Neural progenitor cell (in vitro differentiated cells): ENCODE measurements around the gene KIRREL2. TPM values are rescaled to one million over a fixed set of nuclear protein-coding genes. Genes with fewer than 3 reads are reported as not detected.

ENCODE experiments used
- DNase-seq: peaks from one replicate; pipeline ENCODE4 v3.0.0-alpha.2; 2016; ENCODE audit warnings: low spot score
- H2AFZ ChIP-seq: fragments of 200-600 bp; sonication (generic); replicated peaks from 2 replicates; pipeline ENCODE4 v1.6.1; 2016; ENCODE audit warnings: antibody characterized with exemption
- H3F3A ChIP-seq: fragments of 200-600 bp; sonication (generic); 2 replicates; pipeline ENCODE4 v1.6.1; 2016; ENCODE audit warnings: antibody characterized with exemption, low read depth
- H3K27ac ChIP-seq: fragments of 200-600 bp; sonication (generic); 2 replicates; pipeline ENCODE4 v1.5.1; 2016; ENCODE audit warnings: mild to moderate bottlenecking
- H3K27me3 ChIP-seq: fragments of 200-600 bp; sonication (generic); 2 replicates; pipeline ENCODE4 v1.6.1; 2016; ENCODE audit warnings: mild to moderate bottlenecking, moderate library complexity
- H3K36me3 ChIP-seq: fragments of 200-600 bp; sonication (generic); 2 replicates; pipeline ENCODE4 v1.5.1; 2016
- H3K4me1 ChIP-seq: fragments of 200-600 bp; sonication (generic); 2 replicates; pipeline ENCODE4 v1.6.1; 2016; ENCODE audit warnings: mixed run types
- H3K4me2 ChIP-seq: fragments of 200-600 bp; sonication (generic); 2 replicates; pipeline ENCODE4 v1.6.1; 2016
- H3K4me3 ChIP-seq: fragments of 200-600 bp; sonication (generic); 2 replicates; pipeline ENCODE4 v1.5.1; 2016
- H3K79me2 ChIP-seq: fragments of 200-600 bp; sonication (generic); 2 replicates; pipeline ENCODE4 v1.6.1; 2016; ENCODE audit warnings: low read depth
- H3K9ac ChIP-seq: fragments of 200-600 bp; sonication (generic); 2 replicates; pipeline ENCODE4 v1.6.1; 2016
- H3K9me3 ChIP-seq: fragments of 200-600 bp; sonication (generic); 2 replicates; pipeline ENCODE4 v1.5.1; 2016; ENCODE audit warnings: low read depth
- H4K20me1 ChIP-seq: fragments of 200-600 bp; sonication (generic); 2 replicates; pipeline ENCODE4 v1.6.1; 2016; ENCODE audit warnings: low read depth
- H3K27ac Mint-ChIP-seq: 3 replicates; pipeline ENCODE4 v1.8.0; 2021; ENCODE audit warnings: mixed read lengths
- H3K27me3 Mint-ChIP-seq: 2 replicates; pipeline ENCODE4 v1.8.0; 2022; ENCODE audit warnings: low read depth, mild to moderate bottlenecking, inconsistent platforms, moderate library complexity, mixed read lengths; ENCODE audit not compliant: insufficient read depth
- H3K36me3 Mint-ChIP-seq: 3 replicates; pipeline ENCODE4 v1.8.0; 2021; ENCODE audit warnings: mixed read lengths
- H3K4me1 Mint-ChIP-seq: 3 replicates; pipeline ENCODE4 v1.8.0; 2021; ENCODE audit warnings: mixed read lengths
- H3K4me3 Mint-ChIP-seq: 3 replicates; pipeline ENCODE4 v1.8.0; 2021; ENCODE audit warnings: mild to moderate bottlenecking, moderate library complexity, mixed read lengths
- H3K9me3 Mint-ChIP-seq: 3 replicates; pipeline ENCODE4 v1.8.0; 2020; ENCODE audit warnings: mixed read lengths
- EZH2 ChIP-seq: fragments of 200-600 bp; sonication (generic); IDR thresholded peaks from 2 replicates; pipeline ENCODE4 v1.6.1; 2017; ENCODE audit warnings: antibody characterized with exemption, mild to moderate bottlenecking, moderate library complexity
- EZH2phosphoT487 ChIP-seq: fragments of 200-600 bp; sonication (generic); IDR thresholded peaks from 2 replicates; pipeline ENCODE4 v1.6.1; 2017; ENCODE audit warnings: antibody characterized with exemption
- total RNA-seq: library from RNA; depleted of rRNA; stranded (reverse); fragments of >200 nt; gene quantifications from 2 replicates; pipeline ENCODE4 v1.2.3, GENCODE V29; 2015; ENCODE audit warnings: low replicate concordance
- TF ChIP-seq, protein P1 (sequence below): fragments of 200-600 bp; sonication (generic); IDR thresholded peaks from 2 replicates; pipeline ENCODE4 v1.5.1; 2017; ENCODE audit warnings: antibody characterized with exemption, mild to moderate bottlenecking

The KIRREL2 gene
- total RNA-seq, 1 donor from 2014 or later: 2.4 TPM

DNA sequence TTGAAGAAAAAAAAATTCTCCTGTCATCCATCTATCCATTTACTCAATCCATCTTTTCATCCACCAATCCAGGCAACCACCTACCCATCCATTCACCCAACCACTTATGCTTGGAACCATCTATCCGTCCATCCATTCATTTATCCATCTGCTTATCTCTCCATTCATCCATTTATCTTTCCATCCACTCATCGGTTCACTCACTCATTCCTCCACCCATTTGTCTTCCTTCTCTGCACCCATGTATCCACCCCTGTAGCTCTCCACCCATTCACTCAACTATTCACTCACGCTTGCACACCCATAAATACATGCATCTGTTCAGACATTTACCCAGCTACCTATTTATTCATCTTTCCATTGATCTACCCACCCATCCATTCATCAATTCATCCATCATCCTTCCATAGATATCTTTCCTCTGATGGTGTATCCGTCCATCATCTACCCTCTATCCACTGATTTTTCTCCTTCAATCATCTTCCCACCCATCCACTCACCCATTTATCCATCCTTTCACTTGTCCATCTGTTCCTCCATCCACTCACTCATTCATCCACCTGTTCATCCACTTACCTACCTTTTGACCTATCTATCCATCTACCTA, 13.9 kb upstream of the KIRREL2 start:
- no peak overlapping the region for H3K9ac ChIP-seq
- peaks cover 52% of the 10 kb centered on the region for H3K27me3 Mint-ChIP-seq
- no peak overlapping the region for H3K27ac Mint-ChIP-seq

GRCh38 chr19:35843676-35844481, 12.8 kb upstream of the KIRREL2 start:
- Mint-ChIP-seq H3K36me3 (no peaks in the 10 kb centered on the region), H3K27me3 (peaks cover 59% of the 10 kb centered on the region), H3K4me3 (no peak overlapping the region), H3K27ac (no peak overlapping the region), H3K9me3 (peaks cover 7% of the 10 kb centered on the region), H3K4me1 (peaks cover 15% of the 10 kb centered on the region)
- Histone ChIP-seq H3F3A (peaks cover 7% of the 10 kb centered on the region), H4K20me1 (peaks cover 17% of the 10 kb centered on the region), H3K4me3 (no peak overlapping the region), H3K9ac (no peak overlapping the region), H3K9me3 (no peaks in the 10 kb centered on the region), H3K27me3 (peaks cover 100% of the 10 kb centered on the region), H2AFZ (no peak overlapping the region), H3K79me2 (no peaks in the 10 kb centered on the region), H3K27ac (no peak overlapping the region), H3K4me2 (no peak overlapping the region), H3K4me1 (peaks cover 8% of the 10 kb centered on the region), H3K36me3 (no peaks in the 10 kb centered on the region)
- peak; percentile 73 for DNase-seq
- TF ChIP-seq, protein P1, sequence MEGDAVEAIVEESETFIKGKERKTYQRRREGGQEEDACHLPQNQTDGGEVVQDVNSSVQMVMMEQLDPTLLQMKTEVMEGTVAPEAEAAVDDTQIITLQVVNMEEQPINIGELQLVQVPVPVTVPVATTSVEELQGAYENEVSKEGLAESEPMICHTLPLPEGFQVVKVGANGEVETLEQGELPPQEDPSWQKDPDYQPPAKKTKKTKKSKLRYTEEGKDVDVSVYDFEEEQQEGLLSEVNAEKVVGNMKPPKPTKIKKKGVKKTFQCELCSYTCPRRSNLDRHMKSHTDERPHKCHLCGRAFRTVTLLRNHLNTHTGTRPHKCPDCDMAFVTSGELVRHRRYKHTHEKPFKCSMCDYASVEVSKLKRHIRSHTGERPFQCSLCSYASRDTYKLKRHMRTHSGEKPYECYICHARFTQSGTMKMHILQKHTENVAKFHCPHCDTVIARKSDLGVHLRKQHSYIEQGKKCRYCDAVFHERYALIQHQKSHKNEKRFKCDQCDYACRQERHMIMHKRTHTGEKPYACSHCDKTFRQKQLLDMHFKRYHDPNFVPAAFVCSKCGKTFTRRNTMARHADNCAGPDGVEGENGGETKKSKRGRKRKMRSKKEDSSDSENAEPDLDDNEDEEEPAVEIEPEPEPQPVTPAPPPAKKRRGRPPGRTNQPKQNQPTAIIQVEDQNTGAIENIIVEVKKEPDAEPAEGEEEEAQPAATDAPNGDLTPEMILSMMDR: no peak
- TF ChIP-seq EZH2phosphoT487 (no peak), EZH2 (peak; percentile 6)

More for the DNA sequence above, 13.9 kb upstream of the KIRREL2 start:
- Mint-ChIP-seq H3K4me1 (peaks cover 15% of the 10 kb centered on the region), H3K9me3 (peaks cover 8% of the 10 kb centered on the region), H3K36me3 (no peaks in the 10 kb centered on the region), H3K4me3 (peak overlapping the region; percentile 7)
- Histone ChIP-seq H3F3A (peaks cover 7% of the 10 kb centered on the region), H2AFZ (no peak overlapping the region), H3K36me3 (no peaks in the 10 kb centered on the region), H3K27ac (no peak overlapping the region), H4K20me1 (peaks cover 17% of the 10 kb centered on the region), H3K9me3 (no peaks in the 10 kb centered on the region), H3K4me1 (peaks cover 8% of the 10 kb centered on the region), H3K4me3 (no peak overlapping the region), H3K4me2 (no peak overlapping the region), H3K79me2 (no peaks in the 10 kb centered on the region), H3K27me3 (peaks cover 96% of the 10 kb centered on the region)
- no peak for TF ChIP-seq EZH2
- TF ChIP-seq EZH2phosphoT487: no peak
- TF ChIP-seq, protein P1: no peak
- DNase-seq: no peak

DNA sequence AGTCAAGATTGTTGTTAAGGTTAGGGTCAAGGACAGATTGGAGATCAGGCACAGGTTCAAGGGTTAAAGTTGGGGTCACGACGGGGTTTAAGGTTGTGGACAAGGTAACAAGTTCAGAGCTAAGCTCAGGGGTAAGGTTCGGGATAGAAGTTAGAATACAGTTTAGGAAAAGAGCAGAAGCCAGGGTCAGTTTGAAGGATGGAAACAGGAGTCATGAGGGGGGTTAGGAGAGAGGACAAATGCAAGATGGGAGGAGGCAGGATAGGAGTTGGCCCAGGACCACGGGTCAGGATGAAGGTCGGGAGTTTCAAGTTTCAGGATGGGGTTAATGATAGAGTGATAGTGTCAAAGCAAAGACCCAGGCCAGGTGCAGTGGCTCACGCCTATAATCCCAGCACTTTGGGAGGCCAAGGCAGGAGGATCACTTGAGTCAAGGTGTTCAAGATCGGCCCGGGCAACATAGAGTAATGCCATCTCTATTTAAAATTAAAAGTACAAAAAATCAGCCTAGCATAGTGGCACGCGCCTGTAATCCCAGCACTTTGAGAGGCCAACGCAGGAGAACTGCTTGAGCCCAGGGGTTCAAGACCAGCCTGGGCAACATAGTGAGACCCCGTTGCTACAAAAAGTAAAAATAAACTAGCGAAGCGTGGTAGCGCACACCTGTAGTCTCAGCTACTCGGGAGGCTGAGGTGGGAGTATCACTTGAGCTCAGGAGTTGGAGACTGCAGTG, 12.1 kb upstream of the KIRREL2 start:
- no peak overlapping the region for H3K9ac ChIP-seq
- H3F3A ChIP-seq: peaks cover 7% of the 10 kb centered on the region
- Mint-ChIP-seq H3K36me3 (no peaks in the 10 kb centered on the region), H3K4me1 (peaks cover 15% of the 10 kb centered on the region), H3K27ac (no peak overlapping the region), H3K27me3 (peaks cover 61% of the 10 kb centered on the region), H3K4me3 (peak overlapping the region; percentile 75), H3K9me3 (peaks cover 5% of the 10 kb centered on the region)
- H2AFZ ChIP-seq: no peak overlapping the region
- H3K27ac ChIP-seq: no peak overlapping the region
- no peaks in the 10 kb centered on the region for H3K36me3 ChIP-seq
- H3K4me1 ChIP-seq: peaks cover 8% of the 10 kb centered on the region
- no peak for DNase-seq
- no peak overlapping the region for H3K4me2 ChIP-seq
- TF ChIP-seq EZH2phosphoT487: no peak
- TF ChIP-seq EZH2: peak; percentile 74
- peaks cover 100% of the 10 kb centered on the region for H3K27me3 ChIP-seq
- H3K79me2 ChIP-seq: no peaks in the 10 kb centered on the region
- peaks cover 17% of the 10 kb centered on the region for H4K20me1 ChIP-seq
- no peaks in the 10 kb centered on the region for H3K9me3 ChIP-seq
- H3K4me3 ChIP-seq: no peak overlapping the region
